Measurements from ENCODE around the gene ROBO4. TPM values are rescaled to one million over a fixed set of nuclear protein-coding genes. Genes with fewer than 3 reads are reported as not detected.

The ROBO4 gene
- polyA plus RNA-seq (ENCODE audit: insufficient read depth in 1 of 5, insufficient read length in 5 of 5, low replicate concordance in 1 of 5), result 10 to 100 TPM; 26.0 to 63.9 (median 42.5) TPM
- long read RNA-seq, donor 1, partial matches to known transcripts, result 18 of 21 reads
- long read RNA-seq, donor 1, other reads (novel, unspliced or antisense), result 0 of 21 reads
- long read RNA-seq, donor 2, partial matches to known transcripts, result 0 of 2 reads
- long read RNA-seq, donor 2, other reads (novel, unspliced or antisense), result 0 of 2 reads
- long read RNA-seq, donor 3, partial matches to known transcripts, result 15 of 16 reads
- long read RNA-seq, donor 3, other reads (novel, unspliced or antisense), result 0 of 16 reads
- long read RNA-seq, donor 4, partial matches to known transcripts, result 9 of 9 reads
- long read RNA-seq, donor 4, other reads (novel, unspliced or antisense), result 0 of 9 reads
- long read RNA-seq, donor 5, partial matches to known transcripts, result 14 of 17 reads
- long read RNA-seq, donor 5, other reads (novel, unspliced or antisense), result 0 of 17 reads
- long read RNA-seq, donor 6, full-length matches to known transcripts, result 6 of 33 reads
- long read RNA-seq, donor 6, partial matches to known transcripts, result 27 of 33 reads
- long read RNA-seq, donor 6, other reads (novel, unspliced or antisense), result 0 of 33 reads
- long read RNA-seq, donor 7, transcript ROBO4-202 (5 exons, 686 nt), result major isoform, 11 of 16 reads
- long read RNA-seq, donor 7, partial matches to known transcripts, result 5 of 16 reads
- long read RNA-seq, donor 7, other reads (novel, unspliced or antisense), result 0 of 16 reads
- long read RNA-seq, donor 8, partial matches to known transcripts, result 0 of 1 reads
- long read RNA-seq, donor 8, other reads (novel, unspliced or antisense), result 0 of 1 reads

- DNase-seq, result no peak
Measured at GRCh38 chr11:124897674-124898262, at the start of gene ROBO4. ROBO4 (minus strand) TSS chr11:124897865; CDS start chr11:124897795, 70 bp downstream.

GRCh38 chr11:124946735-124947141 is 49.1 kb upstream of the ROBO4 start:
- no peak for DNase-seq

- no peak for DNase-seq
Measured at GRCh38 chr11:124945826-124946225, 48.2 kb upstream of the ROBO4 start.

DNA sequence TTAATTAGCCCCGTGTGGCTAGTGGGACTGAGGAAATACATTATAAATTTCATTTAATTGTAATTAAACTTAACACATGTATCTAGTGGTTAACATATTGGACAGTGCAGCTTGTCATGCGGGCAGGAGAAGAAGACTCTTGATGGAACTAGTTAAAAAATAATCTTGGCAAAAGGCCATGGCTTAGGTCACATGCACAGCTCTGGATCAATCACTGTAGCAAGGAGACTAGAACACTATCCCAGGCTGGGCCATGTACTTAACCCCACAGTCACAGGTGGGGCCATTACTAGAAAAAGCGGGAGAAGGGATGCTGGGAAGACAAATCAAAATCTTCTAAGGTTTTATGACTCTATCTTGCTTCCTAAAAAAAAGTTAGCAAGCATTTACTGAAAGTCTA is 46.9 kb upstream of the ROBO4 start:
- DNase-seq, result no peak

- DNase-seq, result no peak
Measured at GRCh38 chr11:124943741-124944140, 46.1 kb upstream of the ROBO4 start.

- no peak for DNase-seq
Measured at GRCh38 chr11:124943254-124943616, 45.6 kb upstream of the ROBO4 start.

DNA sequence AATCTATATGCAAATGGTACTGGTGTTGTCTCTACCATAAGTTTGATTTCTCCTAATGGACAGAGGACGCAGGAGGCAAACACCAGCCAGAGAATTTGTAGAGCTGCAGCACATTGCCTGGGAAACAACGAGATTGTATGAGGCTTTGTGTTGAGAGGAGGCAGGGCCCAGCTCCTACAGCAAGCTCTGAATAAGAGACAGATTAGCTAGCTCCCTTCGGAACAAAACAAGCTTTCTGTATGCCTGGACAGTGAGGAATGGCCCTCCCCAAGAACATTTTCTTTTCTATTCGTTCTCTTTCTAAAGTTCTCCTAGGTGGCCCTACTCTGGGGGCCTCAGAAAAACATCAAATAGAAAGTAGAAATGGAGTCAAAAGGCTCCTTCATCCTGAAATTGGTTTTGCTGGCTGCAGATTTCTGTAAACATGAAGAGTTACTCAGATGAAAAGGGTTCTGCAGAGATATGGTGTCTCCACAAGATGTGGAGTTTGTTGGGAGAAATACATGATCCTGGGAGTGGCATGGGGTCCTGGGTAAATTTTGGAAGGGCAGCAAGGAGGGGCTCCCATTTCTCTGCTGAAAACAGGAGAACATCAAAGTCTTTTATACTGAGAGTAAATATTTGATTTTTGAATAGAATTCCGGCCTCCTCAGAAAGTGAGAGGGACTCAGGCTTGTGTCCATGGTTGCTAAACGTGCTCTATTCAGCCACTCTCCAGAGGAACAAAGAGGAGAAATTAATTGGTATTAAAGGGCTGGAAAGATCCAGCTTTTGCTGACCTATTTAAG is 45.0 kb upstream of the ROBO4 start:
- no peak for DNase-seq

- no peak for DNase-seq
Measured at GRCh38 chr11:124941703-124942102, 44.0 kb upstream of the ROBO4 start.

GRCh38 chr11:124938970-124939369 is 41.3 kb upstream of the ROBO4 start:
- no peak for DNase-seq

DNA sequence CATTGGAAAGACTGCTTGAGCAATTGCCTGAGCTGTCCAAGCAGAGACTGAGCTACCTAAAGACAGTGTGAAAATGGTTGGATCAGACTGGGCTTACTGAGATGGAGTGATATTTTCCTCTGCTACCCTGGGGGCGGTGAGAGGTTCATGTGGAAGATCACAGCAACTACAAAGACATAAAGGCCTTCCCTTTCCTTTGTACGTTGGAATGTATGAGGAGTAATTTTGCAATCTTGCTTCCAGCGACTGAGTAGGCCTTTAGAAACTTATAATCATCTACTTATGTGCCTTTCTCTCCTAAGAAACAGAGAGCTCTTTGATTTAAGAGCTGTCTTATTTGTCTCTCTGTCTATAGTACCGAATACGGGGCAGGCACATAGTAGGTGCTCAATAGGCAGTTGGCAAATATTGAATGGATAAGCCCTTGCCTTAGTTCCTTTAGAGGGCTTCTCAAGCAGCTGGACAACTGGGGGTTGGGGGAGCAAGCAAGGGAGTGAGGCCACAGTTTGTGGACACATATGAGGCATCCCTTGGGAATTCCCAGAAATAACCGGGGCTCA is 40.6 kb upstream of the ROBO4 start:
- no peak for DNase-seq

GRCh38 chr11:124937336-124937935 is 39.8 kb upstream of the ROBO4 start:
- DNase-seq, result no peak

GRCh38 chr11:124935548-124936514 is 38.2 kb upstream of the ROBO4 start, which contains the start of gene HEPACAM:
HEPACAM (minus strand) TSS chr11:124936047; CDS start chr11:124936006, 41 bp downstream.
- no peak for DNase-seq

DNA sequence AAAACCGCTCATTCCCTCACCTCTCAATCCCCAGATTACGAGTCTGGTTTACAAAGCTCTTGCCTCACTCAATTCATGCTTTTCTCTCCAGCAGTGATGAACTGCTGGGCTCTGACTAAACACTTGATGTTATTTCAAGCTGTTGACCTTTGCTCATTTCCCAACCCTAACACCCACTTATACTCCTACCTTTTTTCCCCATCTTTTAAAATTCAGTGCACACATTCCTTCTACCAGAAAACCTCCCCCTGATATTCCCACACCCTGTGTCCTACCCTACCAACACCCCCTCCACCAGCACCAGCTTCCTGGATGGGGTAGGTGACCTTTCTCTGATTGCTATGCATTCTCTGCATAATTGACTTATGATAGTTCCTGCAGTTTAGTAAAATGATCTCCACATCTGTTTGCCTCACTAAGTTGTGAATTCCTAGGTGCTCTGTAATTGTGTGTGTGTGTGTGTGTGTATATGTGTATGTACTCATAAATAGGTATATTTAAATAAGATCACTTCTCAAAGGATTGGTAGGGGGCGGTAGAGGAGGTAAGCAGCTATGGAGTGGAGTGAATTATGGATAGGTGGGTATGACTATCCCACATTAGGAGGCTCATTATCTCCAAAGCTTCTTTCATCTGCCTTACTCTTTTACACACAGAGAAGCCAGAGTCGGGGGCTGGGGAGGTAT is 37.3 kb upstream of the ROBO4 start:
- no peak for DNase-seq

- no peak for DNase-seq
Measured at GRCh38 chr11:124930799-124931198, 33.1 kb upstream of the ROBO4 start.

GRCh38 chr11:124928942-124929665 is 31.4 kb upstream of the ROBO4 start:
- no peak for DNase-seq

- DNase-seq, result no peak
Measured at GRCh38 chr11:124923296-124923695, 25.6 kb upstream of the ROBO4 start.

- DNase-seq, result no peak
Measured at GRCh38 chr11:124922831-124923230, 25.2 kb upstream of the ROBO4 start.
